Caco-2 (cell line): ENCODE measurements around the gene NEAT1. TPM values are rescaled to one million over a fixed set of nuclear protein-coding genes. Genes with fewer than 3 reads are reported as not detected.

Experiments used
- BruUV-seq: library from RNA; stranded (reverse); fragments of 400-500 nt; replicated peaks from 2 replicates; lab custom pipeline; 2021; lab: Mats Ljungman, UMichigan
- CTCF ChIA-PET: fragments of 300-600 bp; sonication (Branson Sonifier 250); formaldehyde crosslinking; loops from one replicate; lab custom pipeline; 2022; ENCODE audit warnings: antibody characterized with exemption; lab: Charles Lee
- POLR2A ChIA-PET: fragments of 300-600 bp; sonication (Branson Sonifier 250); formaldehyde crosslinking; loops from one replicate; lab custom pipeline; 2022; ENCODE audit warnings: antibody characterized with exemption; lab: Charles Lee
- DNase-seq, 2 experiments: peaks; one replicate each; pipeline versions ENCODE4 v3.0.0 to v3.0.0-alpha.2; 2020 to 2022
- H3K27me3 ChIP-seq: replicated peaks from 2 replicates; pipeline ENCODE4 v1.6.0; 2011; ENCODE audit warnings: low read length; ENCODE audit not compliant: control insufficient read depth, insufficient read depth
- H3K36me3 ChIP-seq: 2 replicates; pipeline ENCODE4 v1.5.1; 2011; ENCODE audit warnings: low read length; ENCODE audit not compliant: control insufficient read depth, insufficient read depth
- H3K4me1 ChIP-seq: fragments of 250-450 bp; sonication (Bioruptor Pico); 2 replicates; pipeline ENCODE4 v1.5.1; 2020; ENCODE audit warnings: mild to moderate bottlenecking
- H3K4me3 ChIP-seq: 2 replicates; pipeline ENCODE4 v1.5.1; 2011; ENCODE audit warnings: low read depth, mild to moderate bottlenecking, control low read depth, low read length
- H3K9me3 ChIP-seq: fragments of 250-450 bp; sonication (Bioruptor Pico); 2 replicates; pipeline ENCODE4 v1.5.1; 2020; ENCODE audit warnings: mild to moderate bottlenecking, moderate library complexity
- H3K27ac Mint-ChIP-seq: one replicate; pipeline ENCODE4 v1.8.0; 2022; ENCODE audit warnings: mixed read lengths; ENCODE audit not compliant: unreplicated experiment
- H3K27me3 Mint-ChIP-seq: one replicate; pipeline ENCODE4 v1.8.0; 2022; ENCODE audit warnings: mixed read lengths; ENCODE audit not compliant: insufficient read depth, unreplicated experiment
- H3K36me3 Mint-ChIP-seq: one replicate; pipeline ENCODE4 v1.8.0; 2022; ENCODE audit warnings: mild to moderate bottlenecking, mixed read lengths; ENCODE audit not compliant: insufficient read depth, unreplicated experiment
- H3K4me1 Mint-ChIP-seq: one replicate; pipeline ENCODE4 v1.8.0; 2022; ENCODE audit warnings: low read depth, mixed read lengths; ENCODE audit not compliant: unreplicated experiment
- H3K4me3 Mint-ChIP-seq: one replicate; pipeline ENCODE4 v1.8.0; 2022; ENCODE audit warnings: mild to moderate bottlenecking, moderate library complexity, mixed read lengths; ENCODE audit not compliant: unreplicated experiment
- H3K9me3 Mint-ChIP-seq: one replicate; pipeline ENCODE4 v1.8.0; 2022; ENCODE audit warnings: mixed read lengths; ENCODE audit not compliant: unreplicated experiment
- CTCF ChIP-seq, 2 experiments: fragments of 200-600 bp in 1 of 2; IDR thresholded peaks; 1 replicate in 1 of 2; 2 replicates in 1 of 2; pipeline versions ENCODE4 v1.5.1 to v1.8.0; 2011 to 2022; ENCODE audit warnings: antibody characterized with exemption in 1 of 2, control low read depth in 1 of 2, inconsistent platforms in 1 of 2, low read depth in 1 of 2, low read length in 1 of 2, mild to moderate bottlenecking in 1 of 2, moderate library complexity in 1 of 2; ENCODE audit not compliant: insufficient read depth in 1 of 2, severe bottlenecking in 1 of 2, unreplicated experiment in 1 of 2
- intact Hi-C: fragments of 100-400 bp; cut with micrococcal nuclease; formaldehyde crosslinking; loops from one replicate; pipeline ENCODE4 v1.10.0; 2022; ENCODE audit not compliant: unreplicated experiment
- total RNA-seq: library from RNA; stranded (reverse); gene quantifications from 2 replicates; pipeline ENCODE4 v1.2.3, GENCODE V29; 2022

The NEAT1 gene
- total RNA-seq, 1 experiment from 2014 or later: 254 TPM

- peaks cover 12% of the 10 kb centered on the region for H3K36me3 Mint-ChIP-seq
- peak; percentile 43 to 67 for DNase-seq
- H3K9me3 ChIP-seq: no peaks in the 10 kb centered on the region
- H3K4me1 ChIP-seq: peaks cover 38% of the 10 kb centered on the region
- H3K4me3 ChIP-seq: no peak overlapping the region; the same call in 1 of the 2 replicates
- no peaks in the 10 kb centered on the region for H3K9me3 Mint-ChIP-seq
- intact Hi-C loops: no loop called here
- no TSS peak for BruUV-seq
- POLR2A ChIA-PET: interaction anchor here (0.5 to 5.9 kb wide), 15 partner anchors 7 to 123 kb away, joined by 3 to 213 read pairs (median 4); partner anchors contain the start of genes MALAT1 and SCYL1
- H3K27me3 ChIP-seq: no peaks in the 10 kb centered on the region
- TF ChIP-seq CTCF (IDR thresholded peaks at IDR 0.05; ENCODE audit: insufficient read depth in 1 of 2, low read depth in 1 of 2, low read length in 1 of 2, severe bottlenecking in 1 of 2, unreplicated experiment in 1 of 2): no peak
- CTCF ChIA-PET: interaction anchor here (1.0 to 5.0 kb wide), 10 partner anchors 10 to 64 kb away, joined by 3 to 71 read pairs (median 12); partner anchors contain the start of gene MALAT1
- peaks cover 20% of the 10 kb centered on the region for H3K4me1 Mint-ChIP-seq
- H3K36me3 ChIP-seq: no peaks in the 10 kb centered on the region
- H3K4me3 Mint-ChIP-seq: peak overlapping the region; percentile 45
- H3K27ac Mint-ChIP-seq: peak overlapping the region; percentile 95
- no peaks in the 10 kb centered on the region for H3K27me3 Mint-ChIP-seq
These were observed 56.0 kb downstream of the NEAT1 start for GRCh38 chr11:65478388-65479183.

GRCh38 chr11:65479184-65480145 is 56.9 kb downstream of the NEAT1 start:
- H3K4me1 Mint-ChIP-seq: peaks cover 20% of the 10 kb centered on the region
- H3K27me3 Mint-ChIP-seq: no peaks in the 10 kb centered on the region
- peak; percentile 65 to 68 for DNase-seq
- TF ChIP-seq CTCF (IDR thresholded peaks at IDR 0.05; ENCODE audit: insufficient read depth in 1 of 2, low read depth in 1 of 2, low read length in 1 of 2, severe bottlenecking in 1 of 2, unreplicated experiment in 1 of 2): peak; percentile 37 to 58
- POLR2A ChIA-PET: interaction anchor here (0.5 to 5.9 kb wide), 10 partner anchors 10 to 124 kb away, joined by 3 to 213 read pairs (median 8); partner anchors contain the start of gene MALAT1
- peak overlapping the region; percentile 95 for H3K27ac Mint-ChIP-seq
- H3K4me3 Mint-ChIP-seq: no peak overlapping the region
- no peaks in the 10 kb centered on the region for H3K9me3 ChIP-seq
- H3K36me3 Mint-ChIP-seq: peaks cover 12% of the 10 kb centered on the region
- intact Hi-C loops: no loop called here
- CTCF ChIA-PET: interaction anchor here (0.6 to 5.0 kb wide), 13 partner anchors 10 to 145 kb away, joined by 3 to 71 read pairs (median 6); partner anchors contain the start of gene MALAT1
- H3K4me3 ChIP-seq: no peak overlapping the region
- H3K27me3 ChIP-seq: no peaks in the 10 kb centered on the region
- no TSS peak for BruUV-seq
- H3K36me3 ChIP-seq: no peaks in the 10 kb centered on the region
- peaks cover 38% of the 10 kb centered on the region for H3K4me1 ChIP-seq
- no peaks in the 10 kb centered on the region for H3K9me3 Mint-ChIP-seq
